ENCODE results near the gene STRBP. TPM values are rescaled to one million over a fixed set of nuclear protein-coding genes. Genes with fewer than 3 reads are reported as not detected.
A peak's percentile ranks its signal among the peaks of the same experiment; 100 is the strongest.

Gene STRBP
- total and polyA plus RNA-seq, 9 of the 15 experiments (the other 6 are each of a cell fraction or from before 2014, with no cell fraction given) = 27.7 to 84.0 (median 70.2) TPM

DNA sequence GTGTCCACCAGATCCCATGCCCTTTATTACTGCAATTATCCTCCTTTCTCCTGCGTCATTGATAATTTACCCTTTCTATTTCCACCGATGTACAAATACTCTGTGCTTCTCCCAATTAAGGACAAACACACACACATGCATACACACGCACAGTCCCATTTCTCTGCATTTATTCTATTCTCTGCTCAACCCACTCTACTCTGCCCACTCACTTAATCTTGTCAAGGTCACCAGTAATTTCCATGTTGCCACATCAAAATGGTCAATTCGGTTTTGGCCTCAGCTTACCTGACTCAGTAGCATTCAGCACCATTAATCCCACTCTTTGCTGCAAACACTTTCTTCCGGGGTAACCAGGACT is 14.6 kb upstream of the STRBP start:
- intact Hi-C loops (cut with micrococcal nuclease) = no loop called here
- Histone ChIP-seq H3K4me3 (no peak overlapping the region), H3K9ac (ENCODE audit: insufficient read depth in 1 of 2, low read depth in 2 of 2, low read length in 2 of 2) (peak overlapping the region in 1 of 2 experiments; percentile 71; a peak in 1 of 4 replicates), H3K36me3 (ENCODE audit: control insufficient read depth, insufficient read depth, low read length) (no peaks in the 10 kb centered on the region), H3K9me3 (replicated peaks; ENCODE audit: control insufficient read depth, insufficient read depth, low read depth, low read length) (peaks cover 3% of the 10 kb centered on the region; the same call in 1 of the 2 replicates), H3K27ac (ENCODE audit: extremely low read depth, low read depth, low read length) (no peak overlapping the region), H3K4me2 (ENCODE audit: insufficient read depth, low read length) (no peak overlapping the region), H4K20me1 (replicated peaks; ENCODE audit: control insufficient read depth, insufficient read depth, low read length) (no peaks in the 10 kb centered on the region), H3K9me1 (ENCODE audit: control insufficient read depth, insufficient read depth, low read length) (no peaks in the 10 kb centered on the region), H3K4me1 (replicated peaks in 1 of 2; ENCODE audit: control insufficient read depth in 2 of 2, insufficient read depth in 2 of 2, low read length in 2 of 2) (peaks cover 7 to 19% of the 10 kb centered on the region in 2 experiments), H3K79me2 (ENCODE audit: control insufficient read depth, insufficient read depth, low read length) (no peaks in the 10 kb centered on the region), H2AFZ (ENCODE audit: low read depth, low read length) (peak overlapping the region; percentile 69; the same call in 1 of the 2 replicates), H3K27me3 (ENCODE audit: control insufficient read depth in 2 of 2, insufficient read depth in 2 of 2, low read length in 2 of 2) (no peaks in the 10 kb centered on the region)
- ATAC-seq = peak; percentile 14; the same call in 1 of the 3 replicates
- ChIA-PET POLR2A (interaction anchor here (1.2 kb wide), 1 partner anchor 55 kb away, joined by 4 read pairs; no protein-coding TSS in a partner anchor), CTCF (ENCODE audit: low intra/inter-chr PET ratio) (no interaction called here)
- FAIRE-seq = peak; percentile 6
- 53% methylated on average over 5 of the region's 5 CpGs for WGBS (ENCODE audit: insufficient coverage, low coverage, missing lambda C conversion rate)
- BruUV-seq (replicated peaks) = no TSS peak
- TF ChIP-seq NCOA6 (IDR thresholded peaks at IDR 0.05) (no peak), NR1H2 (CRISPR knock-in tag; IDR thresholded peaks at IDR 0.05) (no peak), ZNF280B (CRISPR knock-in tag; IDR thresholded peaks at IDR 0.05) (no peak), CXXC5 (CRISPR knock-in tag; IDR thresholded peaks at IDR 0.05) (no peak), HBP1 (CRISPR knock-in tag; IDR thresholded peaks at IDR 0.05) (no peak), BRF2 (IDR thresholded peaks at IDR 0.05; ENCODE audit: borderline replicate concordance, insufficient read depth, insufficient read length) (no peak), ARNT (IDR thresholded peaks at IDR 0.05) (no peak), FOSL1 (tag; conservative IDR thresholded peaks at IDR 0.05) (no peak)
- TF ChIP-seq, protein P1, sequence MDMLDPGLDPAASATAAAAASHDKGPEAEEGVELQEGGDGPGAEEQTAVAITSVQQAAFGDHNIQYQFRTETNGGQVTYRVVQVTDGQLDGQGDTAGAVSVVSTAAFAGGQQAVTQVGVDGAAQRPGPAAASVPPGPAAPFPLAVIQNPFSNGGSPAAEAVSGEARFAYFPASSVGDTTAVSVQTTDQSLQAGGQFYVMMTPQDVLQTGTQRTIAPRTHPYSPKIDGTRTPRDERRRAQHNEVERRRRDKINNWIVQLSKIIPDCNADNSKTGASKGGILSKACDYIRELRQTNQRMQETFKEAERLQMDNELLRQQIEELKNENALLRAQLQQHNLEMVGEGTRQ (CRISPR knock-in tag; IDR thresholded peaks at IDR 0.05) = no peak
- in situ Hi-C loops (cut with MboI) = no loop called here
- no peak for DNase-seq (ENCODE audit: extremely low read depth in 1 of 4, low spot score in 3 of 4)

Data from K562 (cell line).